Measurements from ENCODE around the gene LYSMD3. TPM values are rescaled to one million over a fixed set of nuclear protein-coding genes. Genes with fewer than 3 reads are reported as not detected.

LYSMD3 gene
- total and polyA plus RNA-seq, 7 donors, result 8.0 to 23.7 (median 15.5) TPM

DNA sequence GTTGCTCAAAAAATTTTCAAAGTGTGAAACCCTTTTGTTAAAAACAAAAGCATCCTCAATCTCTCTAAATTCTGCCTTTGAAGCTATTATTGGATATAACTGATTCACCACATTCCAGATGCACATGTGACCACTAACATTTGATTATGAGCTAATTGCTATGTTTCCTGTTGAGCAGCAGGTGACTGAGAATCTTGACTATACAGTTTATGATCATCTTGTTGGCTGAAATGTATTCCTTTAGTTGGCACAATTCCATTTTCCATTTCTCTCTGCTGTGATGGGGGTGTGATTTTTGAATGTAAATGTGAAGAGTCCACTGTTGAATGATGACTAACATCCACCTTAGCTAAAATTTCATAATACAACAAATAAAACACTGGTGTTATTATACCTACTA is 10.7 kb downstream of the LYSMD3 start:
- peaks cover 4 to 58% (median 6%) of the 10 kb centered on the region in 4 donors for H3K36me3 ChIP-seq
- no peaks in the 10 kb centered on the region for H3K4me1 ChIP-seq
- no peaks in the 10 kb centered on the region for H3K27me3 ChIP-seq
- H3K9me3 ChIP-seq, result no peaks in the 10 kb centered on the region
- H3K27ac ChIP-seq, result no peak overlapping the region
- DNase-seq, result no peak
- intact Hi-C loops (cut with DNase I), result no loop called here
- no peak for TF ChIP-seq EP300 (IDR thresholded peaks at IDR 0.05)
- TF ChIP-seq POLR2A (IDR thresholded peaks at IDR 0.05), result no peak
- TF ChIP-seq POLR2AphosphoS5 (IDR thresholded peaks at IDR 0.05), result no peak
- TF ChIP-seq CTCF (IDR thresholded peaks at IDR 0.05), result no peak
- H3K4me3 ChIP-seq, result no peak overlapping the region

DNA sequence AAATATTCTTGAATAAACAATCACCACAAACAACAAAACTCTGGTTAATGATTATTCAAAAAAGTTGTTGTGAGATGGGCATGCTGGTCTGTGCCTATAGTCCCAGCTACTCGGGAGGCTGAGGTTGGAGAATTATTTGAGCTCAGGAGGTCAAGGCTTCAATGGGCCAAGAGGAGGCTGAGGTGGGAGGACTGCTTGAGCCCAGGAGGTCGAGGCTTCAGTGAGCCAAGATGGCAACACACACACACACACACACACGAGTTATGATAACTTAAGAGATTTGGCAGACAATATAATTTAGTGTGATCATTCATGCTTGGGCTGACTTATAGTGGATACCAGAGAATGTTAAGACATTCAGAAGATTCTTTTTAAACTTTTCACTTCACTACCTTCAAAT is 14.9 kb downstream of the LYSMD3 start:
- intact Hi-C loops (cut with DNase I), result no loop called here
- 73 to 85% methylated on average over 3 of the region's 3 CpGs for WGBS, 2 donors
- TF ChIP-seq EP300 (IDR thresholded peaks at IDR 0.05) (no peak), POLR2AphosphoS5 (IDR thresholded peaks at IDR 0.05) (no peak), CTCF (IDR thresholded peaks at IDR 0.05) (no peak), POLR2A (IDR thresholded peaks at IDR 0.05) (no peak)
- Histone ChIP-seq H3K27ac (no peak overlapping the region), H3K9me3 (no peaks in the 10 kb centered on the region), H3K27me3 (no peaks in the 10 kb centered on the region), H3K36me3 (peaks cover 0 to 18% (median 2%) of the 10 kb centered on the region in 4 donors), H3K4me1 (no peaks in the 10 kb centered on the region), H3K4me3 (no peak overlapping the region)
- no peak for DNase-seq

DNA sequence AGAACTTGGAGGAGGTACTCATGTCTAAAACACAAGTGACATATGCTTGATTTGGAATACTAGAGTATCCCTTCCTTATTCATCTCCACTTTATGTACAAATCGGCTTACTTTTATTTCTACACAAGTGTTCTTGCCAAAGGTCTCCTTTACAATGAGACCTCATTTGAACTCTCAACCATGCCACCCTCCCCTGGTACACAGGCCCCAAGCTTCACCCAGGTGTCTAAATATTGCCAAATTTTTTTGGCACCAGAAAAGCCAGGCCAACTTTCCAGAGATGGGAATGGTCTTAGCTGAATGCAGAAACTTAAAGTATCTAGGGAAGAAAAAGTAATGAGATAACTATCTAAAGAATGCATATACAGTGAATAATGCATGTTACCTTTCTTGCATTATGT is 18.9 kb downstream of the LYSMD3 start:
- 80 to 92% methylated on average over 1 of the region's 1 CpG for WGBS, 2 donors
- TF ChIP-seq EP300 (IDR thresholded peaks at IDR 0.05), result no peak
- no peak for TF ChIP-seq CTCF (IDR thresholded peaks at IDR 0.05)
- TF ChIP-seq POLR2A (IDR thresholded peaks at IDR 0.05), result no peak
- TF ChIP-seq POLR2AphosphoS5 (IDR thresholded peaks at IDR 0.05), result no peak
- no peak overlapping the region for H3K27ac ChIP-seq
- no peak for DNase-seq
- intact Hi-C loops (cut with DNase I), result no loop called here
- no peak overlapping the region for H3K4me3 ChIP-seq
- no peaks in the 10 kb centered on the region for H3K36me3 ChIP-seq
- H3K27me3 ChIP-seq, result no peaks in the 10 kb centered on the region
- H3K9me3 ChIP-seq, result no peaks in the 10 kb centered on the region
- no peaks in the 10 kb centered on the region for H3K4me1 ChIP-seq

- Histone ChIP-seq H3K4me1 (no peaks in the 10 kb centered on the region), H3K4me3 (no peak overlapping the region), H3K9me3 (no peaks in the 10 kb centered on the region), H3K36me3 (no peaks in the 10 kb centered on the region), H3K27ac (no peak overlapping the region), H3K27me3 (no peaks in the 10 kb centered on the region)
- DNase-seq, result no peak
- intact Hi-C loops (cut with DNase I), result no loop called here
- TF ChIP-seq EP300 (IDR thresholded peaks at IDR 0.05) (no peak), CTCF (IDR thresholded peaks at IDR 0.05) (no peak), POLR2A (IDR thresholded peaks at IDR 0.05) (no peak)
These were observed 23.2 kb downstream of the LYSMD3 start for GRCh38 chr5:90506221-90506620.

DNA sequence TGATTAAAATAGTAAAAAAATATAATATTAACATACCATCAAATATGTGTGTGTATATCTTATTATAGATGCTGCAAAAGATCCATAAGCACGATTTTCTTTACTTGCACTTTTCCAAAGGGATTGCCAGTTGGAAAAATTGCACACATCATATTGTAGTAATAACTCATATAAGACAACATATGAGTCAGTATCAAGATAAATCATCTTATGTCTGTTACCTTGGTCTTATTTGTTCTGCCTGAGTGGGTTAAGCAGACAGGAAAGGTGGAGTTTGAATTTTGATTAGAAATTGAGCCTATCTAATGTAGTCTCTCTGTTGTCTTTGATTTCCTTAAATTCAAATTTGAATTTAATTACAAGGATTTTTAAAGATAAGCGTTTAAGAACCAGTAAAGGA is 24.6 kb downstream of the LYSMD3 start:
- intact Hi-C loops (cut with DNase I), result no loop called here
- no peak for DNase-seq
- no peak for TF ChIP-seq CTCF (IDR thresholded peaks at IDR 0.05)
- Histone ChIP-seq H3K4me1 (no peaks in the 10 kb centered on the region), H3K36me3 (no peaks in the 10 kb centered on the region), H3K9me3 (no peaks in the 10 kb centered on the region), H3K4me3 (no peak overlapping the region), H3K27me3 (no peaks in the 10 kb centered on the region), H3K27ac (no peak overlapping the region)
- WGBS, 2 donors, result 90 to 96% methylated on average over 2 of the region's 2 CpGs
